ENCODE measurements around the gene CLCN6.

DNA sequence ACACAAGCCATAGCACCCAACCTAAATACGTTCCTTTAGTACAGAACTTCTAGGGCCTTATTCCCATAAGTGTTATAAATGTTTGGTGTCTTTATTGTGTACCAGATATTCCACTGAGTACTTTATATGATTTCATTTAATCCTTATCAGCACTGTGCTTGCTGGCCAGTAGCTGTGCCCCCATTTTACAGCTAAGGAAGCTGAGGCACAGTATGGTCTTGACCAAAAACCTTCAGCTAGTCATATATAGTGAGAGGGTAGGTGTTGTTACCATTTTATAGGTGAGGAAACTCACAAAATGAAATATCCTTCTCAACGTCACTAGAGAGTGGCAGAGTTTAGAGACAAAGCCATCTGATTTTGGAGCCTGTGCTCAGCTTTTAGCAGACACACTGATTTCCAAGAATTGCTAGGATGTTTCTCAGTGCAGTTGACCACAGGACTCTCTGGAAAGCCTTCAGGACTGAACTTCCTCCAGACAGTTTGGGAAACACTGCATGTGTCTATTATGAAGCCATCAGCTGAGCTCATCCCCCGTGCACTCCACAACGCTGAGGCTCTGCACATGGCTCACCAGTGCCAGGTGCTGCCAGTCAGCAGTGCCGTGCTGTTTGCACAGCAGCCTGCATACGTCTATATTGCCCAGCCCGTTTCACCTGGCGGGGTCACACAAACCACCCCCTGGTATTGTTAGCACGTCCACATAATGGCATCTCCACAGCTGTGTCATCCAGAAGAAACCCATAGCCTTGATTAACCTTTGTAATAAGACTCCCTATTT is 26.1 kb downstream of the CLCN6 start:
- TF ChIP-seq LEF1 (IDR thresholded peaks at IDR 0.05; ENCODE audit: borderline replicate concordance) = no peak
- TF ChIP-seq FOXM1 (IDR thresholded peaks at IDR 0.05; ENCODE audit: borderline replicate concordance) = no peak
- no peak for TF ChIP-seq FOXK2 (IDR thresholded peaks at IDR 0.05)
- TF ChIP-seq FOXA1 (IDR thresholded peaks at IDR 0.05) = no peak
- TF ChIP-seq SUZ12 (IDR thresholded peaks at IDR 0.05) = no peak
- TF ChIP-seq, protein P1, sequence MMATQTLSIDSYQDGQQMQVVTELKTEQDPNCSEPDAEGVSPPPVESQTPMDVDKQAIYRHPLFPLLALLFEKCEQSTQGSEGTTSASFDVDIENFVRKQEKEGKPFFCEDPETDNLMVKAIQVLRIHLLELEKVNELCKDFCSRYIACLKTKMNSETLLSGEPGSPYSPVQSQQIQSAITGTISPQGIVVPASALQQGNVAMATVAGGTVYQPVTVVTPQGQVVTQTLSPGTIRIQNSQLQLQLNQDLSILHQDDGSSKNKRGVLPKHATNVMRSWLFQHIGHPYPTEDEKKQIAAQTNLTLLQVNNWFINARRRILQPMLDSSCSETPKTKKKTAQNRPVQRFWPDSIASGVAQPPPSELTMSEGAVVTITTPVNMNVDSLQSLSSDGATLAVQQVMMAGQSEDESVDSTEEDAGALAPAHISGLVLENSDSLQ (IDR thresholded peaks at IDR 0.05) = no peak
- no peak for TF ChIP-seq CTBP1 (IDR thresholded peaks at IDR 0.05; ENCODE audit: borderline replicate concordance)
- TF ChIP-seq TARDBP (IDR thresholded peaks at IDR 0.05) = no peak
- TF ChIP-seq SP1 (IDR thresholded peaks at IDR 0.05) = no peak
- TF ChIP-seq ELF4 (IDR thresholded peaks at IDR 0.05) = no peak
- no peak for TF ChIP-seq HDGF (IDR thresholded peaks at IDR 0.05; ENCODE audit: borderline replicate concordance)
- no peak for TF ChIP-seq NFRKB (IDR thresholded peaks at IDR 0.05)
- TF ChIP-seq BHLHE40 (IDR thresholded peaks at IDR 0.05; ENCODE audit: borderline replicate concordance) = no peak

Data from HEK293T (cell line).